Measurements from ENCODE around the gene SMIM23. TPM values are rescaled to one million over a fixed set of nuclear protein-coding genes. Genes with fewer than 3 reads are reported as not detected.

SMIM23 gene
- total RNA-seq, 4 donors from 2014 or later = not detected

DNA sequence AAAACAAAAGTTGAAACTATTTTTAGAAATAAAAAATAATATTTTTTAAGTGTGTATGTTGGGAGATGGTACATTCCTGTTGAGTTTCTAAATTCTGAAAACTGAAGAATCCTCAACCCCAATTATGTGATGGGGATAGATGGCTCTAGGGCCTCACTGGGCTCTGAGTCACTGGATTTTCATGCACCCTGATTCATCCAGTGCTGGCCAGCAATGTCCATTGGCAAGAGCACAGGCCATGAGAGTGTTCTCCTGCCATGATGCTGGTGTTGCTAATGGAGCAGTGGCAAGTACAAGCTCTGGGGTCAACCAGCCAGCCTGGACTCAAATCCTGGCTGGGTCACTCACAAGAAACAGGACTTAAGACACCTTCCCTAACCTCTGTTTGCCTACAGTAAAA is 23.3 kb downstream of the SMIM23 start:
- DNase-seq = no peak
- no peak overlapping the region for H3K4me3 ChIP-seq
- TF ChIP-seq, protein P1, sequence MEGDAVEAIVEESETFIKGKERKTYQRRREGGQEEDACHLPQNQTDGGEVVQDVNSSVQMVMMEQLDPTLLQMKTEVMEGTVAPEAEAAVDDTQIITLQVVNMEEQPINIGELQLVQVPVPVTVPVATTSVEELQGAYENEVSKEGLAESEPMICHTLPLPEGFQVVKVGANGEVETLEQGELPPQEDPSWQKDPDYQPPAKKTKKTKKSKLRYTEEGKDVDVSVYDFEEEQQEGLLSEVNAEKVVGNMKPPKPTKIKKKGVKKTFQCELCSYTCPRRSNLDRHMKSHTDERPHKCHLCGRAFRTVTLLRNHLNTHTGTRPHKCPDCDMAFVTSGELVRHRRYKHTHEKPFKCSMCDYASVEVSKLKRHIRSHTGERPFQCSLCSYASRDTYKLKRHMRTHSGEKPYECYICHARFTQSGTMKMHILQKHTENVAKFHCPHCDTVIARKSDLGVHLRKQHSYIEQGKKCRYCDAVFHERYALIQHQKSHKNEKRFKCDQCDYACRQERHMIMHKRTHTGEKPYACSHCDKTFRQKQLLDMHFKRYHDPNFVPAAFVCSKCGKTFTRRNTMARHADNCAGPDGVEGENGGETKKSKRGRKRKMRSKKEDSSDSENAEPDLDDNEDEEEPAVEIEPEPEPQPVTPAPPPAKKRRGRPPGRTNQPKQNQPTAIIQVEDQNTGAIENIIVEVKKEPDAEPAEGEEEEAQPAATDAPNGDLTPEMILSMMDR (IDR thresholded peaks at IDR 0.05) = no peak
- TF ChIP-seq POLR2A (IDR thresholded peaks at IDR 0.05) = no peak
- H3K27ac ChIP-seq = no peak overlapping the region
- H3K9me3 ChIP-seq = peaks cover 0 to 4% of the 10 kb centered on the region in 2 donors
- intact Hi-C loops (cut with DNase I; ENCODE audit: low total_unique reads) = no loop called here
- H3K4me1 ChIP-seq = no peaks in the 10 kb centered on the region
- no peaks in the 10 kb centered on the region for H3K36me3 ChIP-seq
- H3K27me3 ChIP-seq = no peaks in the 10 kb centered on the region

DNA sequence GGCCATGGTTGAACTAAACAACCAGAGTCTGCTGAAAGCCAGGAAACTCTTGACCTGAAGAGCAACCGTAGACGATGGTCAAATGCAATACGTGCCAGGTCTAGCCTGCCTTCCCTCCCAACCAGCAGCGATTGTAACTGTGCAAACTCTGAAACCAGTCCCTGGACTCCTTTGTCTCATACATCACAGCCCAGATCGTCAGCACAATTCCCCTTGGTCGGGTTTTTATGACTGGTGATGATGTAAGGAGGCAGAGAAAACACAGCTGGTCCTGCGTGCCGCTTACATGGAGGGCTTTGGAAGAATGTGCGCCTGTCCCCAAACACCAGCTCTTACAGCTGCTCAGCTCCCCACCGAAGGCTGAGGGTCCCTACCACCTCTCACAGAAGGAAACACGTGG is 24.6 kb downstream of the SMIM23 start:
- no peaks in the 10 kb centered on the region for H3K4me1 ChIP-seq
- intact Hi-C loops (cut with DNase I; ENCODE audit: low total_unique reads) = no loop called here
- no peak overlapping the region for H3K27ac ChIP-seq
- TF ChIP-seq, protein P1 (IDR thresholded peaks at IDR 0.05) = no peak
- TF ChIP-seq POLR2A (IDR thresholded peaks at IDR 0.05) = no peak
- peaks cover 0 to 4% of the 10 kb centered on the region in 2 donors for H3K9me3 ChIP-seq
- no peak overlapping the region for H3K4me3 ChIP-seq
- no peaks in the 10 kb centered on the region for H3K27me3 ChIP-seq
- H3K36me3 ChIP-seq = no peaks in the 10 kb centered on the region
- no peak for DNase-seq

DNA sequence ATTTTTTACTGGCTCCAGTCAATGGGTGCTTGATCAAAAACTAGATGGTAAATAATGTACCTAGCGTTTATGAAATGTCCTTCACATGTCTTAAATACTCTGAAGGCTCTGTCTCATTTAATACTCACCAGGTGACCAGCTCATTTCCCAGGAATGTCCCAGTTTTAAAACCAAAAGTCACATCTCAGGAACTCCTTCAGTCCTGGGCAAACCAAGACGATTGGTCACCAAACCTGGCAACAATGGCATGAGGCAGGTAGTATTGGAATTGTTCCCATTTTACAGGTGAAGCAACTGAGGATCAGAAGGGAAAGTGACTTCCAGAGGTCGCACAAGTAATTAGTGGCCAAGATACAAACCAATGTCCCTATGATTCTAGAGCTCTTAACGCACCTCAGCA is 27.7 kb downstream of the SMIM23 start:
- no peak overlapping the region for H3K4me3 ChIP-seq
- intact Hi-C loops (cut with DNase I; ENCODE audit: low total_unique reads) = no loop called here
- H3K4me1 ChIP-seq = no peaks in the 10 kb centered on the region
- TF ChIP-seq, protein P1 (IDR thresholded peaks at IDR 0.05) = no peak
- no peak for TF ChIP-seq POLR2A (IDR thresholded peaks at IDR 0.05)
- H3K27ac ChIP-seq = no peak overlapping the region
- H3K9me3 ChIP-seq = peaks cover 0 to 4% of the 10 kb centered on the region in 2 donors
- no peaks in the 10 kb centered on the region for H3K36me3 ChIP-seq
- no peaks in the 10 kb centered on the region for H3K27me3 ChIP-seq
- DNase-seq = no peak

DNA sequence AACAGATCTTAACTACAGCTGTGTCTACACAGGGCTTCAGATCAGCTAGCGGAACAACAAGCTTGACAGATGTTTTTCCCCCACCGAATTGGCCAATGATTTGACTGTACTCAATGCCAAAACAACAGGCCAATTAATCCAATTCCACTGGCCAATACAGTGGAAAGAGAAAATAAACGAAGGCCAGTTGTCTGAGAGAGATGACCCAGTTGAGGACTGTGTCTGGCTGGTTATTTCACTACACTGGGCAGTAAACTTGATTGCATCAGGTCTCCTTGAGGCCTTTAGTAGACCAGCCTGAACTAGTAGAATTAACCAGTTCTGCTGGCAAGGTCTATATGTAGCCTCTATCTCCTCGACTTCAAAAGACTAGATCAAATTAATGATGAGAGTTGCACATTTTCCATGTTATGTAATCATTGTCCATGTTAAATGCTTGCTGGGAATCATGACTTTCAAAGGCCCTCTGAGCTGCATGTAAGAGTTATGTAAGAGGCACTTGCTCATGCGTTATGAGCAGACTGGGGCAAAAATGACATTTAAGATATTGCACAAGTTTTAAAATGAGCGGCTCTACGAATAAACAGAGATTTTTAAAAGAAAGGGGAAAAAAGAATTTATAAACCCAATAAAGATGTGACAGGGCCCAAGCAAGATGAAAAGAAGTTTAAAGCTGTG is 28.3 kb downstream of the SMIM23 start:
- DNase-seq = no peak
- H3K27me3 ChIP-seq = no peaks in the 10 kb centered on the region
- no peaks in the 10 kb centered on the region for H3K4me1 ChIP-seq
- no peak overlapping the region for H3K27ac ChIP-seq
- TF ChIP-seq, protein P1 (IDR thresholded peaks at IDR 0.05) = no peak
- TF ChIP-seq POLR2A (IDR thresholded peaks at IDR 0.05) = no peak
- peaks cover 0 to 4% of the 10 kb centered on the region in 2 donors for H3K9me3 ChIP-seq
- H3K4me3 ChIP-seq = no peak overlapping the region
- no peaks in the 10 kb centered on the region for H3K36me3 ChIP-seq
- intact Hi-C loops (cut with DNase I; ENCODE audit: low total_unique reads) = no loop called here

DNA sequence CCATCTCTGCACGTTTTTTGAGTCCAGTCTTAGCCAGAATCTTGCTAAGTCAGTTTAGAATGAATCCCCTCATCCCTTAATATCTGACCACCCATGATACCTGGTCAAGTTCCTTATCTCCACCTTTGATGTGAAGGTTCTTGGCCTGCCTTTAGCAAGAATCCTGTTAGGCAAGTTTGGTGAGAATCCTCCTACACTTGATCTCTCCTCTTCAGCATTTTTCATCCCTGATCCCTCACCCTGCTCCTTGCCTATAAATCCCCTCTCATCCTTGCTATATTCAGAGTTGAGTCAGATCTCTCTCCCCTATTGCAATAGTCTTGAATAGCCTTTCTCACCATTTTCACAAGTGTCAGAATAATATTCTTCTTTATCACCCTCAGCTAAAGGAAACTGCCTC is 31.0 kb downstream of the SMIM23 start:
- intact Hi-C loops (cut with DNase I; ENCODE audit: low total_unique reads) = no loop called here
- no peak for DNase-seq
- Histone ChIP-seq H3K27ac (no peak overlapping the region), H3K9me3 (no peaks in the 10 kb centered on the region), H3K4me1 (no peaks in the 10 kb centered on the region), H3K4me3 (no peak overlapping the region), H3K36me3 (no peaks in the 10 kb centered on the region), H3K27me3 (no peaks in the 10 kb centered on the region)
- TF ChIP-seq POLR2A (IDR thresholded peaks at IDR 0.05) = no peak
- TF ChIP-seq, protein P1 (IDR thresholded peaks at IDR 0.05) = no peak
